Liver (tissue), 9 donors: Measurements from ENCODE around the gene EDDM13. TPM values are rescaled to one million over a fixed set of nuclear protein-coding genes. Genes with fewer than 3 reads are reported as not detected.

Experiments used
- DNase-seq: peaks from one replicate; pipeline ENCODE4 v3.0.0-alpha.2; 2017; ENCODE audit warnings: low spot score
- H3K27ac ChIP-seq, 2 donors: one replicate each; pipeline ENCODE4 v1.7.0; 2013; ENCODE audit warnings: inconsistent platforms in 2 of 2, low read length in 2 of 2, control low read depth in 1 of 2, low read depth in 1 of 2, mild to moderate bottlenecking in 1 of 2
- H3K27me3 ChIP-seq, 4 donors: one replicate each; pipeline versions ENCODE4 v1.6.1 to v1.7.0; 2013; ENCODE audit warnings: low read length in 3 of 4, inconsistent platforms in 1 of 4, mild to moderate bottlenecking in 1 of 4, moderate library complexity in 1 of 4; ENCODE audit not compliant: control insufficient read depth in 4 of 4, insufficient read depth in 4 of 4
- H3K36me3 ChIP-seq, 4 donors: one replicate each; pipeline versions ENCODE4 v1.6.1 to v1.7.0; 2013; ENCODE audit warnings: low read length in 3 of 4, mild to moderate bottlenecking in 3 of 4, low read depth in 1 of 4, moderate library complexity in 1 of 4; ENCODE audit not compliant: control insufficient read depth in 4 of 4, insufficient read depth in 3 of 4
- H3K4me1 ChIP-seq, 4 donors: one replicate each; pipeline versions ENCODE4 v1.6.1 to v1.7.0; 2013; ENCODE audit warnings: low read length in 3 of 4, mild to moderate bottlenecking in 3 of 4, moderate library complexity in 1 of 4; ENCODE audit not compliant: control insufficient read depth in 4 of 4, insufficient read depth in 4 of 4
- H3K4me3 ChIP-seq, 3 donors: one replicate each; pipeline versions ENCODE4 v1.6.1 to v1.7.0; 2013; ENCODE audit warnings: low read length in 3 of 3, control low read depth in 1 of 3, low read depth in 1 of 3, mild to moderate bottlenecking in 1 of 3
- H3K9ac ChIP-seq, 2 donors: one replicate each; pipeline ENCODE4 v1.7.0; 2013; ENCODE audit warnings: low read length in 2 of 2, mild to moderate bottlenecking in 2 of 2, moderate library complexity in 2 of 2, control low read depth in 1 of 2, low read depth in 1 of 2
- H3K9me3 ChIP-seq, 4 donors: one replicate each; pipeline versions ENCODE4 v1.6.1 to v1.7.0; 2013; ENCODE audit warnings: low read length in 3 of 4; ENCODE audit not compliant: control insufficient read depth in 4 of 4
- ATF3 ChIP-seq: IDR thresholded peaks from 2 replicates; pipeline ENCODE4 v1.6.1; 2016; ENCODE audit warnings: antibody characterized with exemption
- CTCF ChIP-seq: fragments of 150-350 bp; IDR thresholded peaks from 2 replicates; pipeline ENCODE4 v1.5.1; 2017; ENCODE audit warnings: improper control_type of control experiment, low read depth, low read length; ENCODE audit not compliant: missing input control
- EGR1 ChIP-seq, 2 donors: IDR thresholded peaks; 2 replicates each; pipeline ENCODE4 v1.6.1; 2016 to 2018; ENCODE audit warnings: antibody characterized with exemption in 2 of 2, low read depth in 2 of 2
- FOXA1 ChIP-seq: IDR thresholded peaks from 2 replicates; pipeline ENCODE4 v1.6.1; 2016; ENCODE audit warnings: antibody characterized with exemption
- GABPA ChIP-seq, 2 donors: IDR thresholded peaks in 1 of 2; conservative IDR thresholded peaks in 1 of 2; 2 replicates each; pipeline ENCODE4 v1.6.1; 2016; ENCODE audit warnings: antibody characterized with exemption in 2 of 2, mild to moderate bottlenecking in 1 of 2, moderate library complexity in 1 of 2
- HNF4A ChIP-seq, 2 donors: conservative IDR thresholded peaks; 2 replicates each; pipeline ENCODE4 v1.6.1; 2016; ENCODE audit warnings: antibody characterized with exemption in 2 of 2, mild to moderate bottlenecking in 2 of 2
- HNF4G ChIP-seq: IDR thresholded peaks from 2 replicates; pipeline ENCODE4 v1.6.1; 2016; ENCODE audit warnings: antibody characterized with exemption
- JUND ChIP-seq, 2 donors: IDR thresholded peaks; 2 replicates each; pipeline ENCODE4 v1.6.1; 2016; ENCODE audit warnings: antibody characterized with exemption in 2 of 2
- MAX ChIP-seq: IDR thresholded peaks from 2 replicates; pipeline ENCODE4 v1.6.1; 2016; ENCODE audit warnings: antibody characterized with exemption
- NR2F2 ChIP-seq: IDR thresholded peaks from 2 replicates; pipeline ENCODE4 v1.6.1; 2016; ENCODE audit warnings: antibody characterized with exemption
- RAD21 ChIP-seq, 2 donors: IDR thresholded peaks; 2 replicates each; pipeline ENCODE4 v1.6.1; 2016; ENCODE audit warnings: antibody characterized with exemption in 2 of 2, mild to moderate bottlenecking in 2 of 2
- RXRA ChIP-seq, 2 donors: IDR thresholded peaks; 2 replicates each; pipeline ENCODE4 v1.6.1; 2017 to 2018; ENCODE audit warnings: antibody characterized with exemption in 2 of 2, mild to moderate bottlenecking in 1 of 2
- SP1 ChIP-seq: IDR thresholded peaks from 2 replicates; pipeline ENCODE4 v1.6.1; 2018; ENCODE audit warnings: antibody characterized with exemption, mild to moderate bottlenecking
- TAF1 ChIP-seq: conservative IDR thresholded peaks from 2 replicates; pipeline ENCODE4 v1.6.1; 2016; ENCODE audit warnings: antibody characterized with exemption, mild to moderate bottlenecking
- YY1 ChIP-seq: IDR thresholded peaks from 2 replicates; pipeline ENCODE4 v1.6.1; 2016; ENCODE audit warnings: antibody characterized with exemption, mild to moderate bottlenecking
- ZBTB33 ChIP-seq: IDR thresholded peaks from 2 replicates; pipeline ENCODE4 v1.6.1; 2016; ENCODE audit warnings: antibody characterized with exemption
- WGBS: extraction: QIAGEN DNeasy Blood & Tissue Kit; methylation state at CpG from one replicate; pipeline ENCODE4 v1.1.7; 2013; 5-methylcytosine and 5-hydroxymethylcytosine counted together
- polyA plus RNA-seq, 2 donors: library from polyadenylated mRNA; stranded (reverse) in 1 of 2; unstranded in 1 of 2; fragments of 200-250 nt in 1 of 2; fragments of >200 nt in 1 of 2; fragmentation: Nextera tagmentation in 1 of 2; extraction: Ambion mirVana in 1 of 2; gene quantifications; one replicate each; pipeline versions ENCODE4 v1.2.1 to v1.2.3, GENCODE V29; 2013 to 2015
- total RNA-seq, 2 donors: library from RNA; depleted of rRNA; stranded (reverse); fragments of >200 nt; gene quantifications; one replicate each; pipeline ENCODE4 v1.2.3, GENCODE V29; 2014
- donor health status: healthy.
- donor health status: healthy.
- donor health status: healthy.
- donor health status: healthy.
- donor health status: healthy.

Gene EDDM13
- total and polyA plus RNA-seq, 4 donors: 0.20 TPM; not detected in 3

GRCh38 chr19:56252699-56253422 is 19.7 kb upstream of the EDDM13 start (continued):
- TF ChIP-seq EGR1 (IDR thresholded peaks at IDR 0.05; ENCODE audit: low read depth in 2 of 2): no peak
- no peak for TF ChIP-seq TAF1
- no peak for TF ChIP-seq JUND (IDR thresholded peaks at IDR 0.05)
- no peak for TF ChIP-seq MAX
- TF ChIP-seq SP1: no peak
- peak in 1 of 2 donors; percentile 25 for TF ChIP-seq HNF4A (conservative IDR thresholded peaks at IDR 0.05)
- peak; percentile 91 for TF ChIP-seq YY1
- no peak for TF ChIP-seq FOXA1
- TF ChIP-seq ZBTB33: no peak
- TF ChIP-seq HNF4G: no peak
- TF ChIP-seq RXRA (IDR thresholded peaks at IDR 0.05): no peak
- no peak for TF ChIP-seq ATF3

- Histone ChIP-seq H3K27me3 (no peaks in the 10 kb centered on the region), H3K4me1 (no peaks in the 10 kb centered on the region), H3K36me3 (no peaks in the 10 kb centered on the region), H3K27ac (no peak overlapping the region), H3K9ac (no peak overlapping the region), H3K9me3 (no peaks in the 10 kb centered on the region), H3K4me3 (no peak overlapping the region)
- peak; percentile 39 for TF ChIP-seq CTCF
- TF ChIP-seq RAD21 (IDR thresholded peaks at IDR 0.05): peak; percentile 79 to 83
- no peak for TF ChIP-seq NR2F2
- no peak for DNase-seq
- WGBS: 51% methylated on average over 5 of the region's 5 CpGs
Observed at GRCh38 chr19:56253737-56254136, 18.8 kb upstream of the EDDM13 start.

GRCh38 chr19:56258272-56258671 is 14.3 kb upstream of the EDDM13 start:
- no peaks in the 10 kb centered on the region for H3K9me3 ChIP-seq
- no peaks in the 10 kb centered on the region for H3K36me3 ChIP-seq
- WGBS: 93% methylated on average over 12 of the region's 12 CpGs
- no peaks in the 10 kb centered on the region for H3K4me1 ChIP-seq
- TF ChIP-seq EGR1 (IDR thresholded peaks at IDR 0.05; ENCODE audit: low read depth in 2 of 2) (no peak), GABPA (IDR thresholded peaks at IDR 0.05 in 1 of 2, conservative IDR thresholded peaks at IDR 0.05 in 1 of 2) (no peak), HNF4G (no peak), RAD21 (IDR thresholded peaks at IDR 0.05) (no peak)
- H3K27me3 ChIP-seq: no peaks in the 10 kb centered on the region
- H3K27ac ChIP-seq: no peak overlapping the region
- no peak for DNase-seq
- no peak overlapping the region for H3K9ac ChIP-seq
- no peak overlapping the region for H3K4me3 ChIP-seq
